KG1 (cell line): Measurements from ENCODE around the gene GHRL.

Experiments used
- DNase-seq: peaks from one replicate; lab custom pipeline; 2025; lab: John Stamatoyannopoulos, UW

The GHRL gene

DNA sequence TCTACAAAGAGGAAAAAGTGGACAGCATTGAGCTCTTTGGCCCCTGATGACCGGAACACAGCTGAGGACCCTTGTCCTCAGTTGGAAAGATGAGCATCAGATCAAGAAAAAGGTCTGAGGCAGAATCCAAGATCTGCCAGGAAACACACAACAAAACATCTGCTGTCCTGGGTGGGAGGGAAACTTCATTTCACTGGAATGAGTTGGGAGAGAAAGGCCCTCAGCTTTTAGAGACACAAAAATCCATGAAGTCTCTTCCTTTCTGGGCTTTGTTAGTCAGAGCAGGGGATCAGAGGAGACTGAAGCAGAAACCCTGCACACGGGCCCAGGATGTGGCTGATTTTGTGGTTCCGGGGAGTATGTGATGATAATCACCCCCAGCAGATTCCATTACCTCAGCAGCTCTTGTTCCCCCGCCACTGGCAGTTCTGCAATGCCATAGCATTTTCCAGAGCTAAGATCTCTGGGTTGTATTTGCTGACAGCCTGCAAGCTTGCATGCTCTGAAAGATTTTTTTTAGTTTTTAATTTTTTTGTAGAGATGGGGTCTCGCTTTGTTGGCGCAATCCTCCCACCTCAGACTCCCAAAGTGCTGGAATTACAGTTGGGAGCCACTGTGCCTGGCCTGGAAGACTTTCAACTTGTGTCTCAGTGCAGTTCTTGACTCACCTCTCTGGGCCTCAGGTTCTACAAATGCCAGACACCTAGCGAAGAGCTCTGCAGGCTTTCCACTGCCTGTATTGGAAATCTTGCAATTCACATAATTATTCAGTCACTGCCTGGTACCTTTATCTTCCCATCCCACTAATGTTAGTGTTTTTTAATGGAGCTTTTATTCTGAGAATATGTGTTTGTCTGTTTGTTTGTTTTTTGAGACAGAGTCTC is 50.3 kb downstream of the GHRL start:
- peak; percentile 40 for DNase-seq

DNA sequence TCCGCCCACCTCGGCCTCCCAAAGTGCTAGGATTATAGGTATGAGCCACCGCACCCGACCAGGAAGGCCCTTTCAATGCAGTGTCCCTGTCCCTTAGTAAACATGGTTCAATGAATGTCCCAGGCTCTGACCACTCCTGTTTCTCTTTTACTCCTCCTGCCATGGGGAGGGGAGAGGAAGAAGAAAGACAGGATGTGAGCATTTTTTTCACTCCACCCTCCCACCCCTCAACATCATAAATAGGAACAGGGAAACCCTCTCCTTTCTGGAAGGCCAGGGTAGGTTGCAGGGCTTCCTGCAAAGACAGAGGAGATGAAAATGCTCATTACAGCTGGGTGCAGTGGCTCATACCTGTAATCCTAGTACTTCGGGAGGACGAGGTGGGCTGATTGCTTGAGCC is 51.9 kb downstream of the GHRL start:
- no peak for DNase-seq

DNA sequence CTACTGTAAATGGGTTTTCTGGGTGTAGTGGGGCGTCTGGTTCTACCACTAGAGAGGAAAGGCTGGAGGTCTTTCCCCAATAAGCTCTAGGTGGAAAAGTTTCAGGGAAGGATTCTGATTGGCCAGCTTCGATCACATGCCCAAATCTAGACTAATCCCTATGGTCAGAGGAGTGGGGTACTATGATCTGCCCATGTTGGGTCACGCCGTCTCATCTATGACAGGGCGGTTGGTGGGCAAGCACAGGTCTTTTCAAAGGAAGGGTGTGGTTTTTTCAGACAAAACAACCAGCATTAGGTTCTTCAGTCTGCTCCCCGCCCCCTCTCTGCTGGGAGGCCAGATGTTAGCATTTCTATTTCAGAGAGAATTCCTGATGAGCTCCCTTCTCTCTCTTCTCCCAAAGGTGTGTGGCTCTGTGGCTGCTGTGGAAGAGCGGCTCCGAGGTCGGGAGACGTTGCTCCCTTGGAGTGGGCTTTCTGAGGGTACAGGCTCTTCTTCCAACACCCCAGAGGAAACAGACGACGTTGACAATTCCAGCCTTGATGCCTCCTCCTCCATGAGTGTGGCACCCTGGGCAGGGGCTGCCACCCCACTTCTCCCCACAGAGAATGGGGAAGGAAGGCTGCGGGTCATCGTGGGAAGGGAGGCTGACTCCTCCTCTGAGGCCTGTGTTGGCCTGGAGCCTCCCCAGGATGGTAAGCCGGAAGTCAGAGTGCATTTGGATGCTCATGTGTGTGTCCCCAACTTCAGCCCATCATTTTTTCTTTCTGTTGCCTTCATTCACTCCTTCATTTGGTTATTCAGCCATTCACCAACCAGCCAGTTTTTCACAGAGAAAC is 54.2 kb downstream of the GHRL start:
- DNase-seq = no peak
